Thyroid gland (tissue), 4 donors: ENCODE results near the gene PHKG2.

Experiments
- CTCF ChIP-seq, 6 experiments: fragments of 200-600 bp in 3 of 6; fragments of 450-650 bp in 3 of 6; sonication (generic) in 3 of 6; IDR thresholded peaks; one replicate each; pipeline ENCODE4 v1.5.1; 2016 to 2019; ENCODE audit warnings: antibody characterized with exemption in 6 of 6, mild to moderate bottlenecking in 2 of 6, inconsistent platforms in 1 of 6, moderate library complexity in 1 of 6
- POLR2A ChIP-seq, 2 donors: fragments of 450-650 bp; IDR thresholded peaks; one replicate each; pipeline ENCODE4 v1.6.1; 2017; ENCODE audit warnings: antibody characterized with exemption in 2 of 2, mild to moderate bottlenecking in 2 of 2, moderate library complexity in 1 of 2

DNA sequence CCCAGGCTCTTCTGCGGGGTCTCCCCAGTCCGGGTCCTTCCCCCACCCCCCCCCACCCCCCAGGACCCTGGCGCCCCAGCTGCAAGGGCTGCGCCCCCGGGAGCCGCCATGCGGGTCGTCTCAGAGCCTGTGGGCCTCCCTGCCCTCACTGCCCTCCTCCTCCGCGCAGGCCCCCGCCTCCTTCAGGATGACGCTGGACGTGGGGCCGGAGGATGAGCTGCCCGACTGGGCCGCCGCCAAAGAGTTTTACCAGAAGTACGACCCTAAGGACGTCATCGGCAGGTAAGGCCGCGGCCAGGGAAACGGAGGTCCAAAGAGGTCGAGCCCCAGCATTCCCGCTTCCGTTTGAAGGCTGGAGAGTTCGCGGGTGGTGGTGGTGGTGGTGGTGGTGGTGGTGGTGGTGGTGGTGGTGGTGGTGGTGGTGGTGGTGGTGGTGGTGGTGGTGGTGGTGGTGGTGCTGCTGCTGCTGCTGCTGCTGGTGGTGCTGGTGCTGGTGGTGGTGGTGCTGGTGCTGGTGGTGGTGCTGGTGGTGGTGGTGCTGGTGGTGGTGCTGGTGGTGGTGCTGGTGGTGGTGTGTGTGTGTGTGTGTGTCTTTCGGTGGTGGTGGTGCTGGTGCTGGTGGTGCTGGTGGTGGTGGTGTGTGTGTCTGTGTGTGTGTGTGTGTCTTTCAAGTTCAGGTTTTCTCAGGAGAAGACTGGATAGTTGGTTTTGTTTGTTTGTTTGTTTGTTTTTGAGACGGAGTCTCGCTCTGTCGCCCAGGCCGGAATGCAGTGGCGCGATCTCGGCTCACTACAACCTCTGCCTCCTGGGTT, 615 bp downstream of the PHKG2 start:
- no peak for TF ChIP-seq CTCF (IDR thresholded peaks at IDR 0.05)
- no peak for TF ChIP-seq POLR2A (IDR thresholded peaks at IDR 0.05)
